Occipital lobe (tissue), 2 donors: ENCODE measurements around the gene TMA16. TPM values are rescaled to one million over a fixed set of nuclear protein-coding genes. Genes with fewer than 3 reads are reported as not detected.
A peak's percentile ranks its signal among the peaks of the same experiment; 100 is the strongest.
"Not testable (repeated sequence)": the region's sequence is repeated elsewhere in the genome, so short reads cannot be mapped to it uniquely, and the experiment has no call there.

Experiments
- DNase-seq: peaks from one replicate; lab custom pipeline; 2025; lab: John Stamatoyannopoulos, UW
- total RNA-seq: library from RNA; depleted of rRNA; stranded (reverse); fragments of >200 nt; gene quantifications from one replicate; pipeline ENCODE4 v1.2.3, GENCODE V29; 2014

Gene TMA16
- total RNA-seq, 1 donor from 2014 or later: 19.7 TPM

- no peak for DNase-seq
These were observed 20.7 kb downstream of the TMA16 start for GRCh38 chr4:163515198-163515597.

- DNase-seq: no peak
These were observed 29.4 kb downstream of the TMA16 start for GRCh38 chr4:163523791-163524365.

GRCh38 chr4:163525982-163526381 lies 31.5 kb downstream of the TMA16 start:
- DNase-seq: no peak

DNA sequence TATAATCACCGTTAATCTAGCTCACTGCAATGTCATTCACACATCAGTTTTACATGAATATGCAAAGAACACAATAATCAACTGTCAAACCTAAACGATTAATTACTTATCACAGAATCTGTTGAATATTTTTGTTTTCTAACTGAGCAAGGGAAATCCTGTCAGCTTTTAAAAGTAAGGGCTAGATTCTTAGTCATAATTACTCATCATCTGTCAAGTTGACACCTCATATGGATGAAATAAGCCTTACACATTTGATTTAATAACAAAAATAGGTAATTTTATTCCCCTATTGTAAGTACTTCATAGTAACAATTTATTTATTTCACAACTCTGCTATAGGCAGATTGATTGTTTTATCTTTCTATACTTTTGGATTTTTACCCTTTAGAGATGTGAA lies 32.7 kb downstream of the TMA16 start:
- no peak for DNase-seq

GRCh38 chr4:163528653-163529052 lies 34.2 kb downstream of the TMA16 start:
- no peak for DNase-seq

GRCh38 chr4:163534056-163534455 lies 39.6 kb downstream of the TMA16 start:
- DNase-seq: no peak

- DNase-seq: no peak
These were observed 41.2 kb downstream of the TMA16 start for GRCh38 chr4:163535657-163536056.

DNA sequence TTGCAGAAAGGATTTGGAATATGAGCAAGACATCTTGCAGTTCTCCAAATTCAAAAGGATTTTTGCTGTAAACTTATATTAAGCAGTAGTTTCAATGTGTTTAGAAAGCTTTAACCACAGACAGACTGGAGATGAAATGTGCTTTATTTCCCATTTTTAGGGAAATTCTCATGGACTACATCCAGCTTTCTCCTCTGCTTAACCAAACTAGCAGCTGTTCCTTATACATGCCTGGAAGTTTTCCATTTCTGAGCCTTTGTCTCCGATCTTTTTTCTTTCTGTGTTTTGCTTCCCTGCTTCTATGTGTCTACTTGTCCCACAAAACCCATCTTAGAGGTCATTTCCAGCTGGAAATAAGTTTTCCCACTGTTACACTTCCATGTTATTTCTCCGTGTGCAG lies 41.6 kb downstream of the TMA16 start:
- DNase-seq: no peak

DNA sequence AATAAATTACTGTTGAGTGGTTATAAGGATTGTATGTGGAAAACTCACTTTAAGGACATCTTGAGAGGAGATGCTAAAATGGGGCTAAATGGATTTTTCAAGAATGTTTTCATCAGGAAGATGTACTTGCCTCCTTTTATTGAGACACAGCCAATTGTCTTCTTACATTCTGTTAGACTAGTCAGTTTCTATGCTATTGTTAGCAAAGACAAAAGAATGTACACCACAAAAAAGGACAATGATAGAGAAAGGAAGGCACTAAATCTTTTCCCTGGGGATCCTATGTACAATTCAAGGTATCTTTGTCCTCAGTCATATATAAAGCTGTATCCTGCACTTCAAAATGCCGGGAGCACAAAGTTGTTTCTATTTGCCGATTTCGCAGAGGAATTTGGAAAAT lies 42.6 kb downstream of the TMA16 start:
- no peak for DNase-seq

DNA sequence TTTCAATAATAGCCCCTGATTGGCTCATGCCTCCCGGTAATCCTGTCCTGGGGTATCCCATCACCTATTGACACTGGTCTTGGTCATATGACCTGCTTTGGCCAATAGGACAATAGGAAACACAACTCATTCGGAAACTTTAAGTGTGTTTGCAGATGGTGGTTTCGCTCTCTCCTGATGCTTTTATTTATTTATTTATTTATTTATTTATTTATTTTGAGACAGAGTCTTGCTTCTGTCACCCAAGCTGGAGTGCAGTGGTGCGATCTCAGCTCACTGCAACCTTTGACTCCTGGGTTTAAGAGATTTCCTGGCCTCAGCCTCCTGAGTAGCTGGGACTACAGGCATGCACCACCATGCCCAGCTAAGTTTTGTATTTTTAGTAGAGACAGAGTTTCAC lies 44.3 kb downstream of the TMA16 start:
- DNase-seq: not testable (repeated sequence)

DNA sequence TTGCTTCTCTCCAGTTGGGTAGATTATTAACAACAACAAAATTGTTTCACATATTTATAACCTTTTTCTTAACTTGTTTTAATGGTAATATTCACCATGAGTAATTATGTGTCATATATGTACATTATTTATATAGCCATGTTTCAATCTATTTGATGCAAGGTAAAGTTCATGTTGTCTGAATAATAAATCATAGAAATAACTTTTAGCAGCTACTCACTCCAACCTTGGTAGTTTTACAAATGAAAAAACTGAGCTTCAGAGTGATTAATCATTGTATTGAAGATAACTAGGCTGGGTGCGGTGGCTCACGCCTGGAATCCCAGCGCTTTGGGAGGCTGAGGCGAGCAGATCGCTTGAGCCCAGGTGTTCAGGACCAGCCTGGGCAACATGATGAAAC lies 46.0 kb downstream of the TMA16 start:
- no peak for DNase-seq

DNA sequence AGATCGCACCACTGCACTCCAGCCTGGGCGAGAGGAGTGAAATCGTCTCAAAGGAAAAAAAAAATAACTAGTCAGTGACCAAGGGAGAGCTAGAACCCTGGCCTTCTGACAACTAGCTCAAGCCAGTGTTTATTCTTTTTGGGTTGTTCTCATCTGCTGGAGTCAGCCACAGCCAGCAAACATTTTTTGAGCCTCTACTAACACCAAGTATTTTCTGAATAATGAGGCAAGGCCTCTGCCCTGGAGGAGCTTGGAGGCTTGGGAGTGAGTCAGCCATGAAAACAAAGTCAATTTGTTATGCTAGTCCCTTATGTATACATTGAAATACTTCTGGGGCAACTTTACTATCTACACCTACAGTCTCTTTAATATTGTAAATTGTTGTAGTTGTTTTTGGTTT lies 46.5 kb downstream of the TMA16 start:
- DNase-seq: no peak

- no peak for DNase-seq
These were observed 47.8 kb downstream of the TMA16 start for GRCh38 chr4:163542275-163542674.

DNA sequence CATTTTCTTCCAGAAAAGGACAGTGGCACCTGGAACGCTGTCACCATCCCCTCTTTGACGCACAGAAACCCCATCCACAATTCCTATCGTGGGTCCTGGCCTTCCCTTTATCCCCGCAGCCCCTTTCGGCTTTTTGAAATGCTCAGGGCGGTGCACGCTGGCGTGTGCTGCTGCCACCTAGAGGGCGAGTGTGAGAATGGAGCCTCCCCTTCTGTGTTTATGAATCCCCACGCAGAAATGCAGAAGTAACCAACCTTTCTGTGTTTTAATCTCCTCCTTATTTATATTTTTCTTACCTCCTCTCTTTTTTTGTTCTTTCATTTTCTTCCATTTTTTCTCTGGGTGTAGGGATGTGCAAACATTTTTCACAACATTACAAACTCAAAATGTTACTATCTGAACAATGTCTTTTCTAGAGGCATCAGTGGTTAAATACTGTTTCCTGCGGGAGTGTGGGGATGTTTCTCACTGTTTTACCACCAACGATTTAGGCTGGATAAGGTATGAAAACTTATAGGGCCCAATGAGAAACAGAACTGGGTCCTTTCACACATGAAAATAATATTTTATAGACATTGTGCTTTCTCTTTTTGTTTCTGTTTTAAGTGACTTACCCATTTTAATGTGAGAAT lies 50.0 kb downstream of the TMA16 start:
- peak; percentile 28 for DNase-seq

DNA sequence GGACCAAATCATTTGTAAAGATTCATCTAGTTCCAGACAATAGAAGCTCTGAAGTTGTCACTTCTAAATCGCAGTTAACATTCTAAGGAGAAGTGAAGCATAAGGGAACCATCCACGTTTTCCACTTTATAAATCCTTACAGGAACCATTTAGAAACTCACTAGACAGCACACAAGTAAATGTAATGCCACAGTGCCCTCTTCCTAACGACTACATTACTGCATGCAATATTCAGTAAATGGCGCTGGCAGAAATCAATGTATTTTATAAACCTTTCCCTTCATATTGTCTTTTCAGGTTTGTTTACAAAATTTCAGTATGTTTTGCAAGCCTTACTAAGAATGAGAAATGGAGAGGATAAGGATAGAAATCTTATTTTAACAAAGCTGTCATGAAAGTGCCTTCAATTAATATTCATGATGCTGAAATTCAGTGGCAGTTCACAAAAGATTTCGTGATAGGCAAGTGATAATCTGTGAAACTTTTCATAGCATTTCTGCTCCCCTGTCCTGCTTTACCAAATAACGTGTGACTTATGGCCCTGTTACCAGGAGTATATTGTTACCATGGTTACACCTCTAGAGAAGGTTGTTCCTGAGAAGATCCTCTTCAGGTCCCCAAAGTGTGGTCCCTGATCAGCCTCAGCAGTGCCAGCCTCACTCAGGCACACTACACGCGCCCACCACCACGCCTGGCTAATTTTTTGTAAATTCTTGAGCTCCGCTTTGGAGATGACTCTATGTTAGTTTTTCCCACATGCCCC lies 54.2 kb downstream of the TMA16 start:
- DNase-seq: no peak

DNA sequence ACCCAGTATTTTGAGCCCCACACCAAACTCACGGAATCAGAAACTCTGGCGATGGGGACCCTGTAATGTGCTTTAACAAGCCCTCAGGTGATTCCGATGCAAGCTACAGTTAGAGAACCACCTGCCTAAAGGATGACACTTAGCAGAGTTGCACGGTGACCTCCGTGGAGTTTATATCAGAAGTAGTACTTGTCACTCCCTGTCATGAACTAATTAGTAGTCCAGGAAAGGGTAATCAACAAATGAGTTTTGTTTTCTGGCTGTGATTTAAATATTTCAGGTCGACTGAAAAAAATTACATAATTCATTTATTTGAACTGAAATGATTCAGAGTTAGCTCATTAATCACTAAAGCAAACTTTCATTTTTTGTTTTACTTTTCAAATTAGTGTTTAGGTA lies 56.4 kb downstream of the TMA16 start:
- no peak for DNase-seq

DNA sequence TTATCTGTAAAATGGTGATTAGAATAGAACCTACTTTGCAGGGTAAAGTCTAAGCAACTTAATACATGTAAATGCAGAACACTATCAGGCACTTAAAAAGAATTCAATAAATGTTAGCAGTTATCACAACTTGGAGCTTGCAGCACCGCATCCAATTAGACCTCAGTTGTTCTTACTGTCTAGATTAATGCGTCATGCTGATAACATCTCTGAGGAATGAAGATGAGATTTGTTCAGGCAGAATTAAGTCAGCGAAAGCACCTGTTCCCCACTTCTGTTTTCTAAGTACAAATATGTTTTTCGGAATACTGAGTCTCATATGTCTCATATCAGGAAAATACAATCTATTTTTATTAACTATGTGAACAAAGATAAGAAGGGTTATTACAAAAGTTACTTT lies 58.7 kb downstream of the TMA16 start:
- DNase-seq: no peak

GRCh38 chr4:163554870-163555465 lies 60.5 kb downstream of the TMA16 start:
- no peak for DNase-seq

- DNase-seq: no peak
These were observed 61.7 kb downstream of the TMA16 start for GRCh38 chr4:163556177-163556576.

DNA sequence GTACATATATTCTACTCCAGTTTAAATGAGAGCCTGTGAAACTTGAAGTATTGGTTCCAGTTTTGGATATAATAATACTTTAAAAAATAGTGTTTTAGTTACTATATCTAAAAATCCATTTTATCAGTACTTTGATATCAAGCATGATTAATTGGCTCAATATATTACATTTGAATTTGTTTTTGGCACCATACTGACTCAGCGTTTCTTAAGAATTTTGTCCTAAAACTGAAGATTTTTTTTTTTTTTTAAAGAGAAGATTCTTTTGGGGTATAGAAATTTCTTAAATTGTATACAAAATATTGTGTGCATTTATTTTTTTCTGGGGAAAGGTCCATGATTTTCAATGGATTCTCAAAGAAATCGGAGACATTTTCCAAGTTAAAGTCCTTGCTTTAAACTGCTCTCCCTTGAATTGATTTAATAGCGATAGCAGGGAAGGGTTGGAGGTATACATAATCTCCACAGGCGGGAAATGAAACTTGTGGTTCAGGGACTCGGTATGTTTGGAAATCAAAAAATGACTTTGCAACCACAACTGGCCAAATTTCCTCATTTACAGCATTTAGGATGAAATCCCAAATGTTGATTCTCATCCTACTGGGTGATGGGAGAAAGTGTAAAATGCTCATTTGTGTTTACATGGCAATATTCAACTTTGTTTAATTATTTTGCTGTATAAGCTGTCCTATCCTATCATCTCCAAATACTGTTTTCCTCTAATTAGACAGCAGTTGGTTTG lies 62.3 kb downstream of the TMA16 start:
- no peak for DNase-seq

GRCh38 chr4:163558539-163559044 lies 64.1 kb downstream of the TMA16 start:
- no peak for DNase-seq

GRCh38 chr4:163562496-163562895 lies 68.0 kb downstream of the TMA16 start:
- no peak for DNase-seq
